ENCODE results near the gene PROX1. TPM values are rescaled to one million over a fixed set of nuclear protein-coding genes. Genes with fewer than 3 reads are reported as not detected.

The PROX1 gene
- total and polyA plus RNA-seq, 3 donors from 2014 or later: 4.2 to 19.1 (median 6.5) TPM

DNA sequence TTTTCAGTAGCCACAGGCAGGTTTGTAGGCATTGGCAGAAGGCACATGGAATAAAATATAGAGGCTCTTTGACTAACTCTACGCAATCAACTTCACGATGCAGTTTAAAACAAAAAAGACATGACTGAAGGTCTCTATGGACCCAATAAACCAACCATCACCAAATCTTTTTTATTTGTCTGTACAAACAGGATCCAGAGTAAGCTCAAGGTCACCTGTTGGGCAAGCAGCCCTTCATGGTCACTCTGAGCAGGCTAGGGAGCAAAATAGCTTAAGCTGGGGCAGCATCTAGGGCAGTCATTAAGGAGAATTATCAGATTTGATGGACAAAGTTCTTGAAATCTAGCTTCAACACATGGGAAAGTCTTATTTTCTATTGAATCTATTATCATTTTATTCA is 26.8 kb upstream of the PROX1 start:
- no peak overlapping the region for H3K4me3 ChIP-seq
- WGBS, 2 donors: 90 to 94% methylated on average over 2 of the region's 2 CpGs
- intact Hi-C loops (cut with DNase I; ENCODE audit: low total_unique reads): no loop called here

GRCh38 chr1:213962508-213962907 is 25.3 kb upstream of the PROX1 start:
- Histone ChIP-seq H3K27ac (no peak overlapping the region), H3K9me3 (no peaks in the 10 kb centered on the region), H3K27me3 (no peaks in the 10 kb centered on the region), H3K4me1 (no peaks in the 10 kb centered on the region), H3K4me3 (no peak overlapping the region), H3K36me3 (ENCODE audit: low read depth, missing control alignments) (no peaks in the 10 kb centered on the region)
- TF ChIP-seq CTCF (IDR thresholded peaks at IDR 0.05) (no peak), POLR2A (IDR thresholded peaks at IDR 0.05) (no peak)
- 78 to 86% methylated on average over 1 of the region's 1 CpG for WGBS, 2 donors
- intact Hi-C loops (cut with DNase I; ENCODE audit: low total_unique reads): no loop called here
- DNase-seq: no peak

More for the DNA sequence above, 26.8 kb upstream of the PROX1 start:
- Histone ChIP-seq H3K36me3 (ENCODE audit: low read depth, missing control alignments) (no peaks in the 10 kb centered on the region), H3K27ac (no peak overlapping the region), H3K9me3 (no peaks in the 10 kb centered on the region), H3K27me3 (no peaks in the 10 kb centered on the region), H3K4me1 (no peaks in the 10 kb centered on the region)
- no peak for TF ChIP-seq CTCF (IDR thresholded peaks at IDR 0.05)
- TF ChIP-seq POLR2A (IDR thresholded peaks at IDR 0.05): no peak
- DNase-seq: no peak

DNA sequence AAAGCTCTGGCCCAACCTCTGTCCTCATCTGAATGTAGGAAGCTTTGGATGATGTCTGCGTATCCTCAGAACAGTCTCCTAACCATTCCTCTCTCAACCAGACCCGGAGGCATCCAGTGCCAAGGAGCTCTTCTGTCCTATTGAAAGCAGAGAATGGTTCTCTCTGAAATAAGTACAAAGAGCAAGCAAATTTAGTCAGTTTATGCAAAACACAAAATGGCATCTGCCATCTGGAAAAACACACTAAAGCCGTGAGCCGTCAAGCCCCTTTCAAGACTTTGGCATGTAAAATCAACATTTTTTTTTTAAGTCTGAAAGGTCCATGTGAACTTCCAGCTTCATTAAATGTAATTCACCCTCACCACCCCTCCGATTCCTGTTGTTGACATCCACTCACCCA is 21.7 kb upstream of the PROX1 start:
- H3K36me3 ChIP-seq (ENCODE audit: low read depth, missing control alignments): no peaks in the 10 kb centered on the region
- H3K27ac ChIP-seq: no peak overlapping the region
- H3K9me3 ChIP-seq: no peaks in the 10 kb centered on the region
- no peak overlapping the region for H3K4me3 ChIP-seq
- no peak for TF ChIP-seq POLR2A (IDR thresholded peaks at IDR 0.05)
- TF ChIP-seq CTCF (IDR thresholded peaks at IDR 0.05): no peak
- intact Hi-C loops (cut with DNase I; ENCODE audit: low total_unique reads): no loop called here
- WGBS, 2 donors: 89 to 91% methylated on average over 5 of the region's 5 CpGs
- no peaks in the 10 kb centered on the region for H3K4me1 ChIP-seq
- no peaks in the 10 kb centered on the region for H3K27me3 ChIP-seq
- no peak for DNase-seq

DNA sequence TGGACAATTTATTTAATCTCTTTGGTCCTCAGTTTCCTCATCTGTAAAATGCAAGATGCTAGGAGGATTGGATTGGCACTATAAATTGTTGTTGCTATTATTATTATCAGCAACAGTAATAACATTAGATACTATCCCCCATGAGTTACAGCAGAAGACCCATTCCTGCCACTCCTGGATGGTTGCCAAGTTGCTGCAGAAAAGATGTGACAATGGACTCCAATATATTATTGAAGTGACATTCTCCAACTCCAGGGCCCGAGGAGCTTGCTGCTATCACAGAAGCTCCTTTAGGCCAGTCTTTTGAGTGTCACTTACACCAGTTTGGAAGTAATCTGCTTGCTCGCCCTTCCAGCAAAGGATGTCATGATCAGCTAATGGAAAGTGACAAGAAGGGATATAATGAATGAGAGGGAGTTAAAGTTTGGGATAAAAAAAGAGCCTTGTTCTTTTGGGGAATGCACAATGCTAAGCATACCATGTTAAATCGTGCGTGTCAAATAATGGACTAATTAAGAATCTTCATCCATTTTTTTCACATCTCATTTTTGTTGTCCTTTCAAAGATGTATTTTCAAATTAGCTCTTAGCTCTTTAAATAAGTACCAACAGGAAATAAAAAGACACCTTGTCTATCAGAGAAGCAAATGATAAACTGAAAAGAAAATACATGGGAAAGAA is 19.5 kb upstream of the PROX1 start:
- 66 to 81% methylated on average over 4 of the region's 4 CpGs for WGBS, 2 donors
- DNase-seq: no peak
- intact Hi-C loops (cut with DNase I; ENCODE audit: low total_unique reads): no loop called here

More for the DNA sequence above, 19.5 kb upstream of the PROX1 start:
- no peaks in the 10 kb centered on the region for H3K9me3 ChIP-seq
- TF ChIP-seq CTCF (IDR thresholded peaks at IDR 0.05) (no peak), POLR2A (IDR thresholded peaks at IDR 0.05) (no peak)
- H3K36me3 ChIP-seq (ENCODE audit: low read depth, missing control alignments): no peaks in the 10 kb centered on the region
- H3K27ac ChIP-seq: no peak overlapping the region
- no peaks in the 10 kb centered on the region for H3K27me3 ChIP-seq
- no peak overlapping the region for H3K4me3 ChIP-seq
- H3K4me1 ChIP-seq: no peaks in the 10 kb centered on the region

All from testis (tissue), 3 donors.